ENCODE data around the gene MBNL2.

DNA sequence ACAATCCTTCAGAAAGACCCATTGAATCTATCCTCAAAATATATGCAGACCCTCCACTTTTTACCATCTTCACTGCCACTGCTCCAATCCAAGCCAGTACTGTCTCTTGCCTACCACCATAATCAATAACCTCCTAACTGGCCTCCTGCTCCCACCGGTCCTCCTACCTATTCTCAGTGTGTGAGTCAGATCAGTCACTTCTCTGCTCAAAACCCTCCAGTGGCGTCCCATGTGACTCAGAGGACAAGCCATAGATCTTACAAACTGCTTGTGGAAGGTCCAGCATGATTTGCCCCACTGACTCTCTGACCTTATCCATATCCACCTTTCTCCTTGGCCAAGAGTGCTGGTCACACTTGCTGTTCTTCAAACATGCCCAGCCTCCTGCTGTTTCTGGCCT is 23.4 kb upstream of the MBNL2 start:
- no peak for TF ChIP-seq NR2C2 (CRISPR knock-in tag; IDR thresholded peaks at IDR 0.05)
- no peak for TF ChIP-seq ESRRA (CRISPR knock-in tag; IDR thresholded peaks at IDR 0.05; ENCODE audit: borderline replicate concordance)
- no peak for TF ChIP-seq ZNF232 (CRISPR knock-in tag; IDR thresholded peaks at IDR 0.05)
